ENCODE results near the gene CLDN6.

DNA sequence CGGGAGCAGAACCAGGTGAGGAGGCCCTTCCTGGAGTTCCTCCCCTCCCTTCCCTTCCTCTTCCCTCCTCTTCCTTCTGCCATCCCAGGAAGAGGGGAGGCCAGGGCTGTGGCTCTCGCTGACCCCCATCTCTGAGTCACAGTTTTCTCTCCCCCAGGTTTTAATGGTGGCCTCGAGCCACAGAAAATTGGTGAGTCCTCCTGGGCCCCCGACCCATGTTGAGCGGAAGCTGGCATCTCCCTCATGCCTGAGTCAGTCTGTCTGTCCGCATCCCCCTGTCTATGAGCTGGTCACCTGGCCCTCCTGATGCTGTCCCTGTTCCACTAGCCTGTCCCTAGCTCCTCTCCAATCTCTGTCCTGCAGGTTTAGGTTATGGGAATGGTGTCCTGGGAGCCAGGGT lies 18.1 kb downstream of the CLDN6 start:
- TF ChIP-seq, protein P1, sequence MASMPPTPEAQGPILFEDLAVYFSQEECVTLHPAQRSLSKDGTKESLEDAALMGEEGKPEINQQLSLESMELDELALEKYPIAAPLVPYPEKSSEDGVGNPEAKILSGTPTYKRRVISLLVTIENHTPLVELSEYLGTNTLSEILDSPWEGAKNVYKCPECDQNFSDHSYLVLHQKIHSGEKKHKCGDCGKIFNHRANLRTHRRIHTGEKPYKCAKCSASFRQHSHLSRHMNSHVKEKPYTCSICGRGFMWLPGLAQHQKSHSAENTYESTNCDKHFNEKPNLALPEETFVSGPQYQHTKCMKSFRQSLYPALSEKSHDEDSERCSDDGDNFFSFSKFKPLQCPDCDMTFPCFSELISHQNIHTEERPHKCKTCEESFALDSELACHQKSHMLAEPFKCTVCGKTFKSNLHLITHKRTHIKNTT (CRISPR knock-in tag; IDR thresholded peaks at IDR 0.05), result no peak
- TF ChIP-seq, protein P2, sequence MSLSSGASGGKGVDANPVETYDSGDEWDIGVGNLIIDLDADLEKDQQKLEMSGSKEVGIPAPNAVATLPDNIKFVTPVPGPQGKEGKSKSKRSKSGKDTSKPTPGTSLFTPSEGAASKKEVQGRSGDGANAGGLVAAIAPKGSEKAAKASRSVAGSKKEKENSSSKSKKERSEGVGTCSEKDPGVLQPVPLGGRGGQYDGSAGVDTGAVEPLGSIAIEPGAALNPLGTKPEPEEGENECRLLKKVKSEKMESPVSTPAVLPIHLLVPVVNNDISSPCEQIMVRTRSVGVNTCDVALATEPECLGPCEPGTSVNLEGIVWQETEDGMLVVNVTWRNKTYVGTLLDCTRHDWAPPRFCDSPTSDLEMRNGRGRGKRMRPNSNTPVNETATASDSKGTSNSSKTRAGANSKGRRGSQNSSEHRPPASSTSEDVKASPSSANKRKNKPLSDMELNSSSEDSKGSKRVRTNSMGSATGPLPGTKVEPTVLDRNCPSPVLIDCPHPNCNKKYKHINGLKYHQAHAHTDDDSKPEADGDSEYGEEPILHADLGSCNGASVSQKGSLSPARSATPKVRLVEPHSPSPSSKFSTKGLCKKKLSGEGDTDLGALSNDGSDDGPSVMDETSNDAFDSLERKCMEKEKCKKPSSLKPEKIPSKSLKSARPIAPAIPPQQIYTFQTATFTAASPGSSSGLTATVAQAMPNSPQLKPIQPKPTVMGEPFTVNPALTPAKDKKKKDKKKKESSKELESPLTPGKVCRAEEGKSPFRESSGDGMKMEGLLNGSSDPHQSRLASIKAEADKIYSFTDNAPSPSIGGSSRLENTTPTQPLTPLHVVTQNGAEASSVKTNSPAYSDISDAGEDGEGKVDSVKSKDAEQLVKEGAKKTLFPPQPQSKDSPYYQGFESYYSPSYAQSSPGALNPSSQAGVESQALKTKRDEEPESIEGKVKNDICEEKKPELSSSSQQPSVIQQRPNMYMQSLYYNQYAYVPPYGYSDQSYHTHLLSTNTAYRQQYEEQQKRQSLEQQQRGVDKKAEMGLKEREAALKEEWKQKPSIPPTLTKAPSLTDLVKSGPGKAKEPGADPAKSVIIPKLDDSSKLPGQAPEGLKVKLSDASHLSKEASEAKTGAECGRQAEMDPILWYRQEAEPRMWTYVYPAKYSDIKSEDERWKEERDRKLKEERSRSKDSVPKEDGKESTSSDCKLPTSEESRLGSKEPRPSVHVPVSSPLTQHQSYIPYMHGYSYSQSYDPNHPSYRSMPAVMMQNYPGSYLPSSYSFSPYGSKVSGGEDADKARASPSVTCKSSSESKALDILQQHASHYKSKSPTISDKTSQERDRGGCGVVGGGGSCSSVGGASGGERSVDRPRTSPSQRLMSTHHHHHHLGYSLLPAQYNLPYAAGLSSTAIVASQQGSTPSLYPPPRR (CRISPR knock-in tag; IDR thresholded peaks at IDR 0.05; ENCODE audit: borderline replicate concordance), result no peak
- no peak for TF ChIP-seq JUNB (CRISPR knock-in tag; IDR thresholded peaks at IDR 0.05; ENCODE audit: borderline replicate concordance)
- no peak for TF ChIP-seq SMAD9 (CRISPR knock-in tag; IDR thresholded peaks at IDR 0.05)
- no peak for TF ChIP-seq SRSF9 (IDR thresholded peaks at IDR 0.05; ENCODE audit: borderline replicate concordance, insufficient read depth, low read depth, low read length, poor library complexity, severe bottlenecking)
